CD8-positive, alpha-beta memory T cell (primary cell): ENCODE results near the gene TDRD3. TPM values are rescaled to one million over a fixed set of nuclear protein-coding genes. Genes with fewer than 3 reads are reported as not detected.

Source experiments
- CTCF ChIA-PET: fragments of 350-600 bp; sonication (Branson Sonifier 250); formaldehyde crosslinking; loops from one replicate; lab custom pipeline; 2021; ENCODE audit warnings: antibody characterized with exemption; lab: Charles Lee
- POLR2A ChIA-PET: fragments of 350-600 bp; sonication (Branson Sonifier 250); formaldehyde crosslinking; loops from one replicate; lab custom pipeline; 2021; ENCODE audit warnings: antibody characterized with exemption; lab: Charles Lee
- DNase-seq, 5 donors: peaks; one replicate each; pipeline versions ENCODE4 v3.0.0 to v3.0.0-alpha.2; 2020 to 2022; ENCODE audit warnings: mixed read lengths in 1 of 5
- H3K27ac ChIP-seq: one replicate; pipeline ENCODE4 v1.7.0; 2013; ENCODE audit warnings: low read depth, mild to moderate bottlenecking, low read length, moderate library complexity
- H3K27me3 ChIP-seq: 2 replicates; pipeline ENCODE4 v1.7.0; 2013; ENCODE audit warnings: low read length, mild to moderate bottlenecking; ENCODE audit not compliant: insufficient read depth, poor library complexity, severe bottlenecking
- H3K36me3 ChIP-seq: 2 replicates; pipeline ENCODE4 v1.7.0; 2013; ENCODE audit warnings: mild to moderate bottlenecking, low read length, moderate library complexity; ENCODE audit not compliant: insufficient read depth
- H3K4me1 ChIP-seq: 2 replicates; pipeline ENCODE4 v1.7.0; 2013; ENCODE audit warnings: mild to moderate bottlenecking, low read length, moderate library complexity; ENCODE audit not compliant: insufficient read depth
- H3K4me3 ChIP-seq: 2 replicates; pipeline ENCODE4 v1.7.0; 2013; ENCODE audit warnings: mild to moderate bottlenecking, low read length
- H3K9me3 ChIP-seq: 2 replicates; pipeline ENCODE4 v1.7.0; 2013; ENCODE audit warnings: mild to moderate bottlenecking, low read length
- H3K27ac Mint-ChIP-seq, 8 donors: one replicate each; pipeline ENCODE4 v1.8.0; 2020 to 2021; ENCODE audit warnings: mixed read lengths in 8 of 8, mild to moderate bottlenecking in 6 of 8, inconsistent platforms in 3 of 8, moderate library complexity in 3 of 8
- H3K27me3 Mint-ChIP-seq, 2 donors: one replicate each; pipeline ENCODE4 v1.8.0; 2020 to 2021; ENCODE audit warnings: mixed read lengths in 2 of 2, mild to moderate bottlenecking in 1 of 2, moderate library complexity in 1 of 2
- H3K36me3 Mint-ChIP-seq, 3 donors: one replicate each; pipeline ENCODE4 v1.8.0; 2020 to 2021; ENCODE audit warnings: mixed read lengths in 3 of 3, inconsistent platforms in 1 of 3, mild to moderate bottlenecking in 1 of 3
- H3K4me1 Mint-ChIP-seq, 3 donors: one replicate each; pipeline ENCODE4 v1.8.0; 2020 to 2021; ENCODE audit warnings: mixed read lengths in 3 of 3, inconsistent platforms in 1 of 3, mild to moderate bottlenecking in 1 of 3
- H3K4me3 Mint-ChIP-seq, 7 donors: one replicate each; pipeline ENCODE4 v1.8.0; 2020 to 2021; ENCODE audit warnings: mixed read lengths in 7 of 7, mild to moderate bottlenecking in 6 of 7, moderate library complexity in 4 of 7, inconsistent platforms in 2 of 7
- H3K9me3 Mint-ChIP-seq, 5 donors: one replicate each; pipeline ENCODE4 v1.8.0; 2020 to 2022; ENCODE audit warnings: mixed read lengths in 5 of 5, mild to moderate bottlenecking in 3 of 5, moderate library complexity in 2 of 5, inconsistent platforms in 1 of 5
- polyA plus RNA-seq: library from polyadenylated mRNA; unstranded; fragments of 300-500 nt; fragmentation: Illumina TruSeq; gene quantifications from one replicate; pipeline ENCODE4 v1.2.3, GENCODE V29; 2021
- total RNA-seq, 2 experiments: library from RNA; stranded (reverse); gene quantifications; one replicate each; pipeline ENCODE4 v1.2.3, GENCODE V29; 2021

Gene TDRD3
- total and polyA plus RNA-seq, 3 experiments from 2014 or later, result 8.7 to 22.7 (median 21.2) TPM

DNA sequence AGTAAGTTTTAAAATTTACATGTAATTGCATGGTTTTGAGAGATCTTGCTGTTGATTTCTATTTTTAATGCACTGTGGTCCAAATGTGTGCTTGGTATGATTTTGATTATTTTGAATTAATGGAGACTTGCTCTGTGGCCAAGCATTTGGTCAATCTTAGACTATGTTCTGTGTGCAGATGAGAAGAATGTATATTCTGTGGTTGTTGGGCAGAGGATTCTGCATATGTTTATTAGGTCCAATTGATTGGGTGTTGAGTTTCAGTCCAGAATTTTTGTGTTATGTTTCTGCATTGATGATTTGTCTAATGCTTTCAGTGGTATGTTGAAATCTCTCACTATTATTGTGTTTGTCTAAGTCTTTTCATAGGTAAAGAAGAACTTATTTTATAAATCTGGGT is 82.3 kb downstream of the TDRD3 start:
- Histone ChIP-seq H3K4me1 (no peaks in the 10 kb centered on the region), H3K27ac (no peak overlapping the region), H3K36me3 (no peaks in the 10 kb centered on the region), H3K27me3 (no peaks in the 10 kb centered on the region), H3K4me3 (no peak overlapping the region), H3K9me3 (no peaks in the 10 kb centered on the region)
- Mint-ChIP-seq H3K4me1 (peaks cover 12 to 18% (median 16%) of the 10 kb centered on the region in 3 donors), H3K9me3 (peaks cover 5 to 15% (median 10%) of the 10 kb centered on the region in 5 donors), H3K36me3 (peaks cover 45 to 78% (median 71%) of the 10 kb centered on the region in 3 donors), H3K27me3 (no peaks in the 10 kb centered on the region), H3K27ac (no peak overlapping the region), H3K4me3 (no peak overlapping the region)
- ChIA-PET POLR2A (no interaction called here), CTCF (no interaction called here)
- DNase-seq, result no peak

DNA sequence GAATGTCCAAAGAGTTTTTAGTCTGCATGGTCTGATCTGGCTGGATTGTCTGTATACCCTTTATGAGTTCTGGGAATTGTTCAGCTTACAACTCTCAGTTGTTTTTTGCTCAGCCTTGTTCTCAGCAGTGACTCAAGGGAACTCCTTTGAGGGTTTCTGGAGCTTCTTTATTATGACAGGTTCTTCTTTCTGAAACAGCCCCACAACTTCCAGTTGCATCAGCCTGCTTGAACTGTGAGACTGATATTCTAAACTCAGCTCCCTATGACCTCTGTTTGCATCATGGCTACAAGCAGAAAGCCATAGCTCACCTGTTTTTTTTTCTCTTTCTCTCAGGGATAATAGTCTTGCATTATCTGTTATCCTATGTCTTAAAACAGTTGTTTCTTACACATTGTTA is 85.0 kb downstream of the TDRD3 start:
- Mint-ChIP-seq H3K36me3 (peaks cover 44 to 71% (median 68%) of the 10 kb centered on the region in 3 donors), H3K27me3 (no peaks in the 10 kb centered on the region), H3K4me1 (peaks cover 9 to 16% (median 16%) of the 10 kb centered on the region in 3 donors), H3K4me3 (no peak overlapping the region), H3K9me3 (peaks cover 5 to 15% (median 10%) of the 10 kb centered on the region in 5 donors), H3K27ac (peak overlapping the region in 1 of 8 donors; percentile 26)
- Histone ChIP-seq H3K27ac (no peak overlapping the region), H3K9me3 (no peaks in the 10 kb centered on the region), H3K27me3 (no peaks in the 10 kb centered on the region), H3K36me3 (peaks cover 3% of the 10 kb centered on the region), H3K4me3 (no peak overlapping the region), H3K4me1 (no peaks in the 10 kb centered on the region)
- DNase-seq, result no peak
- POLR2A ChIA-PET, result no interaction called here
- CTCF ChIA-PET, result no interaction called here

DNA sequence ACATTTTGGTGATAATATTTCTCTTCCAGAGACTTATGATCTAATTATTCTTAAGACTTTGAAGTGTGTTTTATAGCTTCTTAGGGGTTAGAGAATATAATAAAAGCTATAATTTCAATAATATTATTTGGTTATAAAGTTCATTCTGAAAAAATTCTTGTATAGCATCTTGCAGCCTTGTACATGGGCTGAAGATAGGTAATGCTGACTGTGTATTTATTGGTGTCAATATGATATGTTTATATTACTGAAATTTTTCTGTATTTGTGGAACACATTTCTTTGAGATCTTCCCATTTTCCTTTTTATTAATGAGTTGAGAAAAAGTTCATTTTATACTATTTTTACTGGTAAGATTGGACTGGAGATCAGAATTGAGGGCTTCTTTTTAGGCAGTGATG is 87.8 kb downstream of the TDRD3 start:
- H3K4me1 Mint-ChIP-seq, result peaks cover 9 to 12% (median 11%) of the 10 kb centered on the region in 3 donors
- no peaks in the 10 kb centered on the region for H3K27me3 ChIP-seq
- no peak overlapping the region for H3K4me3 Mint-ChIP-seq
- ChIA-PET CTCF (no interaction called here), POLR2A (no interaction called here)
- H3K27me3 Mint-ChIP-seq, result no peaks in the 10 kb centered on the region
- H3K4me3 ChIP-seq, result no peak overlapping the region
- peaks cover 3% of the 10 kb centered on the region for H3K36me3 ChIP-seq
- H3K27ac ChIP-seq, result no peak overlapping the region
- H3K9me3 ChIP-seq, result no peaks in the 10 kb centered on the region
- no peak for DNase-seq
- peaks cover 45 to 76% (median 67%) of the 10 kb centered on the region in 3 donors for H3K36me3 Mint-ChIP-seq
- H3K4me1 ChIP-seq, result no peaks in the 10 kb centered on the region
- peaks cover 4 to 13% (median 6%) of the 10 kb centered on the region in 5 donors for H3K9me3 Mint-ChIP-seq
- peak overlapping the region in 1 of 8 donors; percentile 71 for H3K27ac Mint-ChIP-seq

GRCh38 chr13:60491531-60491930 is 94.5 kb downstream of the TDRD3 start:
- Histone ChIP-seq H3K27me3 (no peaks in the 10 kb centered on the region), H3K9me3 (no peaks in the 10 kb centered on the region), H3K27ac (no peak overlapping the region), H3K4me3 (no peak overlapping the region), H3K36me3 (no peaks in the 10 kb centered on the region), H3K4me1 (no peaks in the 10 kb centered on the region)
- no peak for DNase-seq
- no peak overlapping the region for H3K4me3 Mint-ChIP-seq
- no peak overlapping the region for H3K27ac Mint-ChIP-seq
- ChIA-PET POLR2A (no interaction called here), CTCF (no interaction called here)
- peaks cover 0 to 7% (median 0%) of the 10 kb centered on the region in 5 donors for H3K9me3 Mint-ChIP-seq
- peaks cover 48 to 71% (median 64%) of the 10 kb centered on the region in 3 donors for H3K36me3 Mint-ChIP-seq
- H3K27me3 Mint-ChIP-seq, result no peaks in the 10 kb centered on the region
- H3K4me1 Mint-ChIP-seq, result peaks cover 4 to 9% (median 8%) of the 10 kb centered on the region in 3 donors

- Histone ChIP-seq H3K9me3 (no peaks in the 10 kb centered on the region), H3K36me3 (no peaks in the 10 kb centered on the region), H3K27me3 (no peaks in the 10 kb centered on the region), H3K27ac (no peak overlapping the region), H3K4me3 (no peak overlapping the region), H3K4me1 (no peaks in the 10 kb centered on the region)
- peaks cover 0 to 5% (median 0%) of the 10 kb centered on the region in 5 donors for H3K9me3 Mint-ChIP-seq
- H3K27me3 Mint-ChIP-seq, result no peaks in the 10 kb centered on the region
- H3K4me3 Mint-ChIP-seq, result no peak overlapping the region
- ChIA-PET POLR2A (no interaction called here), CTCF (no interaction called here)
- DNase-seq, result no peak
- no peak overlapping the region for H3K27ac Mint-ChIP-seq
- H3K36me3 Mint-ChIP-seq, result peaks cover 50 to 71% (median 66%) of the 10 kb centered on the region in 3 donors
- peaks cover 4 to 9% (median 8%) of the 10 kb centered on the region in 3 donors for H3K4me1 Mint-ChIP-seq
Measured at GRCh38 chr13:60492187-60492586, 95.2 kb downstream of the TDRD3 start.

DNA sequence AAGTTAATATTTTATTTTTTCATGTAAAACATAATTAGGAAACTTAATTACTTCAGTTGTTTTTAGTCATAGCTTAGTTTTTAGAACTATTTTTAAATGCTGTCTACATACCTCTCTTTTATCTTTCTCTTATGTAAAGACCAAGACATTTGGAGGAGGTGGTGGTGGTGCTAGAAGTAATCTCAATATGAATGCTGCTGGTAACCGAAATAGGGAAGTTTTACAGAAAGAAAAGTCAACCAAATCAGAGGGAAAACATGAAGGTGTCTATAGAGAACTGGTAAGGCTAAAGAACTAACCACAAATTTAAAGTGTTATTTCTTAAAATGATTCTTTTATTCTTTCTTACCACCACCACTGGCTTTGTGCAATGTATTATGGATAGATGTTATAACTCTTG is 97.3 kb downstream of the TDRD3 start:
- H3K9me3 Mint-ChIP-seq, result peaks cover 0 to 3% (median under 1%) of the 10 kb centered on the region in 5 donors
- Histone ChIP-seq H3K4me1 (no peaks in the 10 kb centered on the region), H3K9me3 (no peaks in the 10 kb centered on the region), H3K27ac (no peak overlapping the region), H3K4me3 (no peak overlapping the region), H3K36me3 (no peaks in the 10 kb centered on the region), H3K27me3 (no peaks in the 10 kb centered on the region)
- no peak overlapping the region for H3K27ac Mint-ChIP-seq
- peaks cover 44 to 73% (median 71%) of the 10 kb centered on the region in 3 donors for H3K36me3 Mint-ChIP-seq
- ChIA-PET CTCF (no interaction called here), POLR2A (no interaction called here)
- no peaks in the 10 kb centered on the region for H3K4me1 Mint-ChIP-seq
- DNase-seq, result no peak
- H3K4me3 Mint-ChIP-seq, result no peak overlapping the region
- H3K27me3 Mint-ChIP-seq, result no peaks in the 10 kb centered on the region

DNA sequence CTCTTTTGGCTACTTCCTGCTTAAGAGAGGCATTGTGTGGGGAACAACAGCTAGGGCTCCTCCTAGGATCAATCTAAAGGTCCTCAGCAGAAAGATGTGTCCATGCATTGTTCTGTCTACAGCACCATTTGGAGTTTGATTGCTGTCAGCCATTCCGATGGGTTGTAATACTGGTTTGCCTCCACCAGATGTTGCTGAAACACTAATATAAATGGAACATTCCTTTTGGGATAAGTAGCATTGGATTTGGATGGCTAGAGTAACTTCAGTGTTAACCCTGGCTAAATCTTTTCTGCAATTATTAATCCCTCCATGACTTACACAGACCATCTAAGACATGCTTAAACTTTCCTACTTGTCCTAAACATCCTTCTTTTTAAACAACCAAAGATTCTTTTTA is 104.2 kb downstream of the TDRD3 start:
- H3K9me3 ChIP-seq, result no peaks in the 10 kb centered on the region
- POLR2A ChIA-PET, result no interaction called here
- H3K27me3 ChIP-seq, result no peaks in the 10 kb centered on the region
- no peaks in the 10 kb centered on the region for H3K4me1 ChIP-seq
- H3K4me1 Mint-ChIP-seq, result no peaks in the 10 kb centered on the region
- no peak for DNase-seq
- no peak overlapping the region for H3K27ac ChIP-seq
- CTCF ChIA-PET, result no interaction called here
- H3K36me3 ChIP-seq, result no peaks in the 10 kb centered on the region
- no peaks in the 10 kb centered on the region for H3K27me3 Mint-ChIP-seq
- H3K27ac Mint-ChIP-seq, result no peak overlapping the region
- no peak overlapping the region for H3K4me3 ChIP-seq
- no peak overlapping the region for H3K4me3 Mint-ChIP-seq
- peaks cover 8 to 25% (median 10%) of the 10 kb centered on the region in 5 donors for H3K9me3 Mint-ChIP-seq
- H3K36me3 Mint-ChIP-seq, result peaks cover 34 to 87% (median 82%) of the 10 kb centered on the region in 3 donors

DNA sequence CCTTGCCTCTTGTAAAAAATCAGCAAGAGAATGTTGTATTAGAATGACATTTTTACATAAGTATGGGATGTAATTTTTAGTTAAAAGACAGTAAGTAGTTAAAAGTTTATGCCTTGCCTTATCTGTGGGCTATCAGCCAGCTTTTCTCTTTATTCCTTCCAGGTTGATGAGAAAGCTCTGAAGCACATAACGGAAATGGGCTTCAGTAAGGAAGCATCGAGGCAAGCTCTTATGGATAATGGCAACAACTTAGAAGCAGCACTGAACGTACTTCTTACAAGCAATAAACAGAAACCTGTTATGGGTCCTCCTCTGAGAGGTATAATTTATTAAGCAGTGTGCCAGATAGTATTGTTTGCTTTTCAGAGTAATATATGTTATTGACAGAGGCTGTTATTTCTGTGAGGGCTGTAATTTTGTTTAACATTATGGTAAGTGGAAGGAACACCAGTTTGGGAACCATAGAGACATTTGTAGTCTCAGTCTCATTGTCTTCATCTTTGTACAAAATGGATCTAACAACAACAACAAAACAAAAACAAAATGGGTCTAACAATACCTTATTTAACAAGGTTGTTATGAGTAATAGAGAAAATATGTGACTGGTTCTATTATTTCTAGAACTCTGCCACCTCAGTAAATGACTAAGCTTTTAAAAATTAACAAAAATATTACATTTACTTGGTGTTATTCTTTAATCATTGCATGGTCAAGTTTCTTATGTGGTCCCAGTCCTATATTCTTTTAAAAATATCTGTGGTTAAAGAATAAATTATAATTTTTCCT is 112.8 kb downstream of the TDRD3 start:
- H3K27me3 Mint-ChIP-seq, result no peaks in the 10 kb centered on the region
- H3K9me3 Mint-ChIP-seq, result peaks cover 0 to 5% (median 0%) of the 10 kb centered on the region in 5 donors
- no peaks in the 10 kb centered on the region for H3K27me3 ChIP-seq
- ChIA-PET POLR2A (no interaction called here), CTCF (no interaction called here)
- peaks cover 11% of the 10 kb centered on the region for H3K36me3 ChIP-seq
- H3K4me3 ChIP-seq, result no peak overlapping the region
- no peaks in the 10 kb centered on the region for H3K4me1 ChIP-seq
- H3K9me3 ChIP-seq, result no peaks in the 10 kb centered on the region
- no peak overlapping the region for H3K4me3 Mint-ChIP-seq
- H3K27ac Mint-ChIP-seq, result no peak overlapping the region
- no peak for DNase-seq
- peaks cover 37 to 71% (median 67%) of the 10 kb centered on the region in 3 donors for H3K36me3 Mint-ChIP-seq
- no peaks in the 10 kb centered on the region for H3K4me1 Mint-ChIP-seq
- no peak overlapping the region for H3K27ac ChIP-seq
